HepG2 (cell line): ENCODE data around the gene ENG. TPM values are rescaled to one million over a fixed set of nuclear protein-coding genes. Genes with fewer than 3 reads are reported as not detected.

Source experiments
- ATF1 ChIP-seq: IDR thresholded peaks from 2 replicates; pipeline ENCODE4 v1.6.1; 2016; ENCODE audit warnings: mild to moderate bottlenecking, control low read depth
- BORCS8-MEF2B ChIP-seq: sonication (generic); formaldehyde crosslinking; IDR thresholded peaks from 2 replicates; pipeline ENCODE4 v1.8.0; 2022; ENCODE audit warnings: mild to moderate bottlenecking, missing genetic modification reagents
- CC2D1A ChIP-seq: sonication (generic); formaldehyde crosslinking; IDR thresholded peaks from 2 replicates; pipeline ENCODE4 v1.8.1; 2023; ENCODE audit warnings: mild to moderate bottlenecking, missing genetic modification reagents
- CENPX ChIP-seq: sonication (generic); formaldehyde crosslinking; IDR thresholded peaks from 2 replicates; pipeline ENCODE4 v1.9.0; 2021; ENCODE audit warnings: mild to moderate bottlenecking, missing genetic modification reagents, moderate library complexity
- GFI1 ChIP-seq: sonication (generic); formaldehyde crosslinking; IDR thresholded peaks from 2 replicates; pipeline ENCODE4 v1.5.0; 2020; ENCODE audit warnings: missing genetic modification reagents, mild to moderate bottlenecking, borderline replicate concordance
- KDM3A ChIP-seq: IDR thresholded peaks from 2 replicates; pipeline ENCODE4 v1.6.1; 2018; ENCODE audit warnings: low read depth, missing compliant biosample characterization
- KDM4B ChIP-seq: sonication (generic); formaldehyde crosslinking; IDR thresholded peaks from 2 replicates; pipeline ENCODE4 v1.4.0; 2020; ENCODE audit warnings: missing genetic modification reagents
- KMT2B ChIP-seq: IDR thresholded peaks from 2 replicates; pipeline ENCODE4 v1.6.1; 2016; ENCODE audit warnings: missing genetic modification reagents, missing compliant biosample characterization
- NFE2 ChIP-seq: sonication (generic); formaldehyde crosslinking; IDR thresholded peaks from 2 replicates; pipeline ENCODE4 v1.4.0; 2020; ENCODE audit warnings: missing genetic modification reagents
- RORA ChIP-seq: sonication (generic); formaldehyde crosslinking; IDR thresholded peaks from 2 replicates; pipeline ENCODE4 v1.5.0; 2020; ENCODE audit warnings: mild to moderate bottlenecking, missing genetic modification reagents, moderate library complexity
- RXRA ChIP-seq: sonication (generic); formaldehyde crosslinking; IDR thresholded peaks from 2 replicates; pipeline ENCODE4 v1.5.1; 2020; ENCODE audit warnings: missing genetic modification reagents
- SP1 ChIP-seq, 2 experiments: fragments of 450-650 bp in 1 of 2; sonication (generic) in 1 of 2; formaldehyde crosslinking in 1 of 2; IDR thresholded peaks; 2 replicates each; pipeline versions ENCODE4 v1.4.0 to v1.6.1; 2016 to 2020; ENCODE audit warnings: missing genetic modification reagents in 1 of 2
- SRSF9 ChIP-seq: fragments of 200-400 bp; formaldehyde crosslinking; IDR thresholded peaks from 2 replicates; pipeline ENCODE4 v1.6.1; 2018; ENCODE audit warnings: borderline replicate concordance, mild to moderate bottlenecking, low read depth, low read length; ENCODE audit not compliant: insufficient read depth, poor library complexity, severe bottlenecking
- TARDBP ChIP-seq: sonication (generic); formaldehyde crosslinking; IDR thresholded peaks from 2 replicates; pipeline ENCODE4 v1.8.0; 2022; ENCODE audit warnings: mild to moderate bottlenecking, missing genetic modification reagents
- TBP ChIP-seq: sonication (generic); formaldehyde crosslinking; IDR thresholded peaks from 2 replicates; pipeline ENCODE4 v1.5.0; 2020; ENCODE audit warnings: missing genetic modification reagents
- ZC3H4 ChIP-seq: sonication (generic); formaldehyde crosslinking; IDR thresholded peaks from 2 replicates; pipeline ENCODE4 v1.4.0; 2020; ENCODE audit warnings: missing genetic modification reagents, borderline replicate concordance
- ZFP82 ChIP-seq: sonication (generic); formaldehyde crosslinking; IDR thresholded peaks from 2 replicates; pipeline ENCODE4 v1.5.1; 2020; ENCODE audit warnings: mild to moderate bottlenecking, missing genetic modification reagents, borderline replicate concordance
- ZNF180 ChIP-seq: sonication (generic); formaldehyde crosslinking; IDR thresholded peaks from 2 replicates; pipeline ENCODE4 v1.4.0; 2020; ENCODE audit warnings: low read depth, missing genetic modification reagents, borderline replicate concordance
- ZNF792 ChIP-seq: IDR thresholded peaks from 2 replicates; pipeline ENCODE4 v1.6.1; 2016
- ZSCAN12 ChIP-seq: sonication (generic); formaldehyde crosslinking; IDR thresholded peaks from 2 replicates; pipeline ENCODE4 v1.9.0; 2021; ENCODE audit warnings: mild to moderate bottlenecking, missing genetic modification reagents
- ZSCAN9 ChIP-seq: IDR thresholded peaks from 2 replicates; pipeline ENCODE4 v1.6.1; 2016; ENCODE audit warnings: borderline replicate concordance
- polyA plus RNA-seq, 8 experiments: library from polyadenylated mRNA; depleted of rRNA in 3 of 8; stranded (reverse) in 7 of 8; unstranded in 1 of 8; fragments of >200 nt; fragmentation: Illumina TruSeq in 4 of 8; extraction: Trizol in 4 of 8; gene quantifications; 2 replicates each; pipeline versions ENCODE4 v1.2.1 to v1.2.3, GENCODE V29; 2011 to 2016; ENCODE audit warnings: low read depth in 4 of 8, missing spikeins in 1 of 8, mixed read lengths in 1 of 8; ENCODE audit not compliant: insufficient read depth in 1 of 8
- total RNA-seq, 5 experiments: library from RNA; depleted of rRNA; stranded (reverse); fragments of >200 nt; fragmentation: Illumina TruSeq; extraction: Trizol; gene quantifications; 2 replicates each; pipeline ENCODE4 v1.2.3, GENCODE V29; 2016; ENCODE audit warnings: low read depth in 1 of 5
- TF ChIP-seq, protein P1 (sequence below): sonication (generic); formaldehyde crosslinking; conservative IDR thresholded peaks from 2 replicates; pipeline ENCODE4 v1.4.0; 2020; ENCODE audit warnings: missing genetic modification reagents
- TF ChIP-seq, protein P2 (sequence below): IDR thresholded peaks from 2 replicates; pipeline ENCODE4 v1.6.1; 2016
- TF ChIP-seq, protein P3 (sequence below): sonication (generic); formaldehyde crosslinking; IDR thresholded peaks from 2 replicates; pipeline ENCODE4 v1.5.0; 2020; ENCODE audit warnings: missing genetic modification reagents
- TF ChIP-seq, protein P4 (sequence below): IDR thresholded peaks from 2 replicates; pipeline ENCODE4 v1.6.1; 2012; ENCODE audit warnings: inconsistent platforms

The ENG gene
- total and polyA plus RNA-seq, 2 of the 13 experiments (the other 11 are each of a cell fraction or from before 2014, with no cell fraction given): 0.02 to 1.1 TPM

DNA sequence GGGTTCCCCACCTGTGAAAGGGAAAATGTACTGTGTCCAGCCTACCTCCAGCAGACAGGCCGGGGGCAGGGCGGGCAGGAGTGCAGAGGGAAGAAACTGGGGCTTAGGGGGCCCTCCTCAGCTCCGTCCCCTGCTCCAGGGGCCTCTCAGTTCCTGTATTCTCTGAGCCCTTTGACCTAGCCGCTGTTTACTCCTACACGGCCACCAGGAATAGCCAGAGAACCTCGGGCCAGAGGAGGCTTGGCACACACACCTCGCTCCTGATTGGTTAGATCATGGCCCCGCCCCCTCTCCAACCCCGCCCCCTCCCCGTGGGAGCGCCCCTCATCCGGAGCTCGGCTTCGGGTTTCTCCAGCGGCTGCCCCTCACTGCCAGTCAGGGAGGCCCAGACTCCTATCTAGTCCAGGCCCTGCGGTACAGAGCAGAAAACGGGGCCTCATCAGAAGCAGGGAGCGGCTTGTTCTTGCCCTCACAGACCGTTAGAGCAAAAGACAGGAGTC lies 42.8 kb upstream of the ENG start (continued):
- TF ChIP-seq, protein P1, sequence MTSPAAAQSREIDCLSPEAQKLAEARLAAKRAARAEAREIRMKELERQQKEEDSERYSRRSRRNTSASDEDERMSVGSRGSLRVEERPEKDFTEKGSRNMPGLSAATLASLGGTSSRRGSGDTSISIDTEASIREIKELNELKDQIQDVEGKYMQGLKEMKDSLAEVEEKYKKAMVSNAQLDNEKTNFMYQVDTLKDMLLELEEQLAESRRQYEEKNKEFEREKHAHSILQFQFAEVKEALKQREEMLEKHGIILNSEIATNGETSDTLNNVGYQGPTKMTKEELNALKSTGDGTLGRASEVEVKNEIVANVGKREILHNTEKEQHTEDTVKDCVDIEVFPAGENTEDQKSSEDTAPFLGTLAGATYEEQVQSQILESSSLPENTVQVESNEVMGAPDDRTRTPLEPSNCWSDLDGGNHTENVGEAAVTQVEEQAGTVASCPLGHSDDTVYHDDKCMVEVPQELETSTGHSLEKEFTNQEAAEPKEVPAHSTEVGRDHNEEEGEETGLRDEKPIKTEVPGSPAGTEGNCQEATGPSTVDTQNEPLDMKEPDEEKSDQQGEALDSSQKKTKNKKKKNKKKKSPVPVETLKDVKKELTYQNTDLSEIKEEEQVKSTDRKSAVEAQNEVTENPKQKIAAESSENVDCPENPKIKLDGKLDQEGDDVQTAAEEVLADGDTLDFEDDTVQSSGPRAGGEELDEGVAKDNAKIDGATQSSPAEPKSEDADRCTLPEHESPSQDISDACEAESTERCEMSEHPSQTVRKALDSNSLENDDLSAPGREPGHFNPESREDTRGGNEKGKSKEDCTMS: no peak
- TF ChIP-seq, protein P2, sequence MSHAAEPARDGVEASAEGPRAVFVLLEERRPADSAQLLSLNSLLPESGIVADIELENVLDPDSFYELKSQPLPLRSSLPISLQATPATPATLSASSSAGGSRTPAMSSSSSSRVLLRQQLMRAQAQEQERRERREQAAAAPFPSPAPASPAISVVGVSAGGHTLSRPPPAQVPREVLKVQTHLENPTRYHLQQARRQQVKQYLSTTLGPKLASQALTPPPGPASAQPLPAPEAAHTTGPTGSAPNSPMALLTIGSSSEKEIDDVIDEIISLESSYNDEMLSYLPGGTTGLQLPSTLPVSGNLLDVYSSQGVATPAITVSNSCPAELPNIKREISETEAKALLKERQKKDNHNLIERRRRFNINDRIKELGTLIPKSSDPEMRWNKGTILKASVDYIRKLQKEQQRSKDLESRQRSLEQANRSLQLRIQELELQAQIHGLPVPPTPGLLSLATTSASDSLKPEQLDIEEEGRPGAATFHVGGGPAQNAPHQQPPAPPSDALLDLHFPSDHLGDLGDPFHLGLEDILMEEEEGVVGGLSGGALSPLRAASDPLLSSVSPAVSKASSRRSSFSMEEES (CRISPR knock-in tag): no peak
- TF ChIP-seq ZSCAN12: no peak
- TF ChIP-seq TBP (CRISPR knock-in tag): no peak
- no peak for TF ChIP-seq ZC3H4 (CRISPR knock-in tag)
- TF ChIP-seq RXRA (CRISPR knock-in tag): peak; percentile 68; the same call in 1 of the 2 replicates
- no peak for TF ChIP-seq NFE2 (CRISPR knock-in tag)
- peak; percentile 10; the same call in 1 of the 2 replicates for TF ChIP-seq ZNF792
- TF ChIP-seq, protein P3, sequence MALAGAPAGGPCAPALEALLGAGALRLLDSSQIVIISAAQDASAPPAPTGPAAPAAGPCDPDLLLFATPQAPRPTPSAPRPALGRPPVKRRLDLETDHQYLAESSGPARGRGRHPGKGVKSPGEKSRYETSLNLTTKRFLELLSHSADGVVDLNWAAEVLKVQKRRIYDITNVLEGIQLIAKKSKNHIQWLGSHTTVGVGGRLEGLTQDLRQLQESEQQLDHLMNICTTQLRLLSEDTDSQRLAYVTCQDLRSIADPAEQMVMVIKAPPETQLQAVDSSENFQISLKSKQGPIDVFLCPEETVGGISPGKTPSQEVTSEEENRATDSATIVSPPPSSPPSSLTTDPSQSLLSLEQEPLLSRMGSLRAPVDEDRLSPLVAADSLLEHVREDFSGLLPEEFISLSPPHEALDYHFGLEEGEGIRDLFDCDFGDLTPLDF (CRISPR knock-in tag): no peak
- TF ChIP-seq ZFP82 (CRISPR knock-in tag): no peak
- no peak for TF ChIP-seq SRSF9
- TF ChIP-seq ATF1 (CRISPR knock-in tag): no peak
- TF ChIP-seq ZNF180 (CRISPR knock-in tag): no peak
- no peak for TF ChIP-seq BORCS8-MEF2B (CRISPR knock-in tag)
- peak; percentile 83 for TF ChIP-seq KDM4B (CRISPR knock-in tag)
- TF ChIP-seq SP1 (IDR thresholded peaks at IDR 0.05): no peak
- no peak for TF ChIP-seq SP1 (CRISPR knock-in tag; IDR thresholded peaks at IDR 0.05)
- no peak for TF ChIP-seq GFI1 (CRISPR knock-in tag)
- TF ChIP-seq, protein P4, sequence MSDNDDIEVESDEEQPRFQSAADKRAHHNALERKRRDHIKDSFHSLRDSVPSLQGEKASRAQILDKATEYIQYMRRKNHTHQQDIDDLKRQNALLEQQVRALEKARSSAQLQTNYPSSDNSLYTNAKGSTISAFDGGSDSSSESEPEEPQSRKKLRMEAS: peak; percentile 30; the same call in 1 of the 2 replicates
- no peak for TF ChIP-seq KMT2B
- no peak for TF ChIP-seq CC2D1A (CRISPR knock-in tag)
- peak; percentile 60; the same call in 1 of the 2 replicates for TF ChIP-seq KDM3A (CRISPR knock-in tag)
- no peak; the same call in none of the 2 replicates for TF ChIP-seq ZSCAN9
- peak; percentile 62; the same call in 1 of the 2 replicates for TF ChIP-seq TARDBP (CRISPR knock-in tag)
- no peak for TF ChIP-seq RORA (CRISPR knock-in tag)
- TF ChIP-seq CENPX (CRISPR knock-in tag): no peak
